NCI-H2171 (cell line): ENCODE measurements around the gene TCAIM.
"Not testable (repeated sequence)": the region's sequence is repeated elsewhere in the genome, so short reads cannot be mapped to it uniquely, and the experiment has no call there.

ENCODE experiments used
- DNase-seq: peaks from one replicate; lab custom pipeline; 2025; lab: John Stamatoyannopoulos, UW

The TCAIM gene

DNA sequence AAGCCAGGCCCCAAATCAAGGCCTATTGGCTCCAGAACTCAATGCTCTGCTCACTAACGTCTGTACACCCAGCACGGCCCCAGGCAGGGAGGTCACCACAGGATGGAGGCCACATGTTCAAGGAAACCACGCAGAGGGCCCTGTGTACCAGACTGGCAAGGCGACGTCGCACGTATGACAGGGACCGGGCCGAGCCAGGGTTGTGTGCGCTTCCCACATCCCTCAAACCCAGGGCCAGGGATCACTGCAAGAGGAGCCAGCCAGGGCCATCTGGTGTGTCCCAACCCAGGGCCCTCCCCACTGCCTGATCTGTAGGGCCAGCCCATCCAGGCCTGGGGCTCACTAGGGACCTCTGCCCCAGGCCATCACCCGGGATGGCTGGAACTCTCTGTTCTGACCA, 76.9 kb downstream of the TCAIM start:
- DNase-seq: no peak

DNA sequence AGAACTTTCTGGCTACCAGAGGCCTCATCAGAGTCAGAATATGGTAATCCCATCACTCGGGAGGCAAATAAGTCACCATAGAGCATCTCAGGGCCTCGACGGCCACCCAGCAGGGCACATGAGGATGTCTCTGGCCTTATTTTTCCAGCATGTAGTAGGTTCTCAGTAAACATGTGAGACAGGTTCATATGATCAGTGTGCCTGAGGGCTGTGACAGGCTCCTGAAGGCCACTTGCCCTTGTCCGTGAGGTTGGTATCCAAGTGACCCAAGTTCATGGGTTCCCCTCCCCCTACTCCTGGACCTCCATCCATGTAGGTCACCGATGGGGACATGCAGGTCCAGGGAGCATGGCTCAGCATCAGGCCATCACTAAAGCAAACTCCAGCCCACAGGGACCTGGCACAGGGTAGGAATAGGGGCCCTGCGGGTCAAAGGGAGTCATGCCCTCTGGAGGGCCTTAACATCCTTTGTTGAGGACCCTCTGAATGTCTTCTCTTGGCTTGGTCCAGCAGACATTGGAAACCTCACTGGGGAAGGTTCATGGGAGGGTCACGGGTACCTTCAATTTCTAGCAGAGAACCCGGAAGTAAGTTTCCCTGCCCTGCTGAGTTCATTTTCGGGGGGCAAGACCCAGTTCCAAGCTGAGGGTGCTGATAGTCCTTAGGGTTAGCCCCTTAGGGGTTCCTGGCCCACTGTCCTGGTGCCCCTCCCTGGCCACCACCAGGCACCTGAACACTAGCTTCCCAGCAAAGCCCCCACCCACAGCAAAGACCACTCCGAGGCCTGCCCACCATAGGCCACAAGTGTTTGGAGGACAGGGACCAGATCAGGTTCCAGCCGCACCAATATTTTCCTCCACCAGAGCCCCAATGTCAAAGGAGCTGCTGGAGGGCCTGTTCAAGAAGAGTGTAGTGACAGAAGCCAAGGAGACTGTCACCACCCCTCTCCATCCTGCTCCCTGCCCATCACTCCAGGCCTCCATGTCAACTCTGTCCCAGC, 77.8 kb downstream of the TCAIM start:
- DNase-seq: no peak

DNA sequence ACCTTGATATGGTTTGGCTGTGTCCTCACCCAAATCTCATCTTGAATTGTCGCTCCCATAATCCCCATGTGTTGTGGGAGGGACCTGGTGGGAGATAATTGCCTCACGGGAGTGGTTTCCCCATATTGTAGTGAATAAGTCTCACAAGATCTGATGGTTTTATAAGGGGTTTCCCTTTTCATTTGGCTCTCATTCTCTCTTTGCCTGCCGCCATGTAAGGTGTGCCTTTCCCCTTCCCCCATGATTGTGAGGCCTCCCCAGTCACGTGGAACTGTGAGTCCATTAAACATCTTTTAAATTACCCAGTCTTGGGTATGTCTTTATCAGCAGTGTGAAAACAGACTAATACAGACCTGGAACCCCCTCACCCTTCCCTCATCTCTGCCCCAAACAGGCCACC, 79.6 kb downstream of the TCAIM start:
- DNase-seq: not testable (repeated sequence)

DNA sequence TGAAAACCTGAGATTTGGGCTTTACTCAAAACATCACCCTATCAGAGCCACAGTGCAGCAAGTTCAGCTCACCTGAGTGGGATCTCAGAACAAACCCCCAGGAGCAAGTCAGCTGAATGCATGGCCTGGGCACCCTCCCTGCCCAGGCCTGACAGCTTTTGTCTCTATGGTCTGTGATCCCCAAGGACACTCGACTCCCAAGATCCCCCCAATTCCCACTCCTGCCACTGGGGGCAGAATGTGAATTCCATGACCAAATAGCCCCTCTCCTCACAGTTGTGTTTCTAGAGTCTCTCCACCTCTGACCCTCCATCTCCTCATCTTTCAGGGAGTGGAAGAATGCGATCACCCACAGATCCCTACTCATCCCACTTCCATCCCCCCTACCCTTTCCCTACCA, 80.0 kb downstream of the TCAIM start:
- no peak for DNase-seq

DNA sequence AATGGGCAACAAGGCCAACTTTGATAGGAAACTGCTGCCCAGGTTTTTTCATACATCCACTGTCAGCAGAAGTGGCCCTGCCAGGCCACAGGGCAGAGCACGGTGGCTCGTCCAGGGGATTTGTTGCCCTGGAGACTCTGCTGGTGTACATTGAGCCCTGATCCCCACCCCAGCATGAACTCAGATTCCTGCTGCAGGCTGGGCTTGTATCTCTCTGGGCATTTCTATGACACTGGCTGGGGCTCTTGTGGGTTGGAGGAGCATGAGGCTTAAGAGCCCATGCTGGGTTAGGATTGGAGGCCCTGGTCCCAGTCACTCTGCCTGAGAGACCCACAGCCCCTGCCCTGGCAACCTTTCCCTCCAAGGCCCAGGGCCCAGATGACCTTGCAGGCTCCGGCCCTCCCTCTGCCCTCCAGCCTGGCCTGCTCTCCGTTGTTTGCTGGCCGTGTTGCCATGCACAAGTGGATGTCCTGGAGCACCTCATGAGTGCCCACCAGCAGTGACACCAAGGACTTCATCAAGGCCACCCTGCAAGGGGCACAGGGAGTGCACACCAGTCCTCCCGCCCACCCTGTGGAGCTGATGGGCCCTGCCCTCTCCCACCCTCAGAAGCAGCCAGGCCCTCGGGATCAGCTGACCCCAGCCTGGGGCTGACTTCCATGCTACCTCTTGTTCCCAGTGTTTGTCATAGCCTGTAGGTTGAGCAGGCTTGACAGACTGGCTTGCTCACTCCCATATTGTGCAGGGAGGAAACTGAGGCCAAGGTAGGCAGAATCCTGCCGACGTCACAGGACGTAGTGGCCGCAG, 80.8 kb downstream of the TCAIM start:
- DNase-seq: no peak

GRCh38 chr3:44419923-44420650, 81.5 kb downstream of the TCAIM start:
- no peak for DNase-seq

GRCh38 chr3:44420676-44421075, 82.1 kb downstream of the TCAIM start:
- no peak for DNase-seq

DNA sequence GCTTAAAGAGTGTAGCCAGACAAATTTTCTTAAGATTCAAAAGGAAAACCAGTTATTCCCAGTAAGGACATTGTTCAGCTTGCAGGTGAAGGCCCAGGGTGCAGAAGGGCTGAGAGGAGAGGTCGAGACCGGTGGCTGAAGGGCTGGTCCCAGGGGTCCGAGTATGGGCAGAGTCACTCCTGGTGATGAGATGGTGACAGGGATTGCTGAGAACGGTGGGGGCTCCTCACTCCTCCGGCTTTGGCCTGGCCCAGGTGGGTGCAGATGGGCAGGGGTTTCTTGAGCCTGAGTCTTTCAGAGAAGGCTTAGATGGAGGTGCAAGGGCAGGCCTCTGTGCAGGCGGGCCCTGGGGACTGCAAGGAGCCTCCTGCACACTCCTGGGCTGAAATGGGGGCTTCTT, 82.7 kb downstream of the TCAIM start:
- no peak for DNase-seq

GRCh38 chr3:44424758-44425157, 86.2 kb downstream of the TCAIM start:
- DNase-seq: no peak

- no peak for DNase-seq
Measured at GRCh38 chr3:44427683-44428082, 89.1 kb downstream of the TCAIM start.

GRCh38 chr3:44428910-44429309, 90.3 kb downstream of the TCAIM start:
- DNase-seq: no peak

- DNase-seq: no peak
Measured at GRCh38 chr3:44429459-44429858, 90.9 kb downstream of the TCAIM start.

DNA sequence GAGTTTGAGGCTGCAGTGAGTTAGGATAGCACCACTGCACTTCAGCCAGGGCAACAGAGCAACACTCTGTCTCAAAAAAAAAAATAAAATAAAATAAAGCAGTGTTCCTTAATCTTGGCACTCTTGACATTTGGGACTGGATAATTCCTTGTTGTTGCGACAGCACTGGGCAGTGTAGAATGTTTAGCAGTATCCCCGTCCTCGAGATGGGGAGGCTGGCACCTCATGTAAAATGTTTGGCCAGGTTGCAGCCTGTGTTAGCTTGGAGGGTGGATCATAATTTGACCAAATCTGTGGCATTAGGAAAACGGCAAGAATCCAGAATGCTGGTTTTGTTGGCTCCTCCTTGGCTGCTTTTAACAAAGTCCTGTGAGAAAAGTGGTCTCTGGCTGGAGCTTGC, 91.9 kb downstream of the TCAIM start:
- DNase-seq: no peak

DNA sequence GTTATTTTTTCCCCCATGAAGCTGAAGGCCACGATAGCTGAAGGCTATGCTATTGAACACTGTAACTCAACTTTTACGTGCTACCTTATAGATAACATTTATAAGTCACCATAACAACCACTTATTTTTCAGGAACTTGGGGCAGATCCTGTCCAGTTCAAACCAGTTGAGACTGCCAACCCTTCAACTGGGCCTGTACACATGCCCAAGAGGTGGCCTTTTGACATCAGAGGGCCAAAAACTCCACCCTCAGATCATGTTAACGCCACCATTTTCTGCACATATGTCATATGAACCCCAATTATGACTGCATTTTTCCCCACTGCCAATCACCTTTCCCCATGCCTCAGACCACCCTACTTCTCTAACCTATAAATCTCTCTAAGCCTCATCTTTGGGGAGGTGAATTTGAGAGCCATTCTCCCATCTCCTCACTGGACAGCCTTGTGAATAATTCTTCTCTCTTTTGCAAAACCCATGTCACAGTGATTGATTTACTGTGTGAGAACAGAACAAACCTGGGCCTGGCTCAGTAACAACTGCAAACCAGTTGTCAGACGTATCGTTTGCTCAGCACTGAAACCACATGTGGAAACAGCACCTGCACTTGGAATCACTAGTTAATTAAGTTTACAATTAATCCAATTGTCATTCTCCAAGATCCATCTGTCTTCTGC, 96.4 kb downstream of the TCAIM start:
- DNase-seq: no peak

DNA sequence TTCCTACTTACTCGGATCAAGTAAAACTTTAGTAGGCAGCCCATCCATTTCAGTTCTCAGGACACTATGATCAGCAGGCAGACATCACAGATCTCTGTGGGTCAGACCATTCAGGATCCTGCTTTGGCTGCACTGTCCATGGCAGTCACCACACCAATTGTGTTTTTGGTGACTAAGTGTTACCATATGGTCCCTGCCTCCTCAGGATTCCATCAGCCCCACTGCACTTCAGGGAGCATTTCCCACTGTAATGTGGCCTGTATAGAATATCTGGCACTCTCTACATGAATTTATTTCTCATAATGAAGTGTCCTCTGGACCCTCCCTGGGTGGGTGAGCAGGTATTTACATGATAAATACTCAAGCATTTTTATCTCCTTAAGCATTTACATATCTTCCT, 97.6 kb downstream of the TCAIM start:
- no peak for DNase-seq

DNA sequence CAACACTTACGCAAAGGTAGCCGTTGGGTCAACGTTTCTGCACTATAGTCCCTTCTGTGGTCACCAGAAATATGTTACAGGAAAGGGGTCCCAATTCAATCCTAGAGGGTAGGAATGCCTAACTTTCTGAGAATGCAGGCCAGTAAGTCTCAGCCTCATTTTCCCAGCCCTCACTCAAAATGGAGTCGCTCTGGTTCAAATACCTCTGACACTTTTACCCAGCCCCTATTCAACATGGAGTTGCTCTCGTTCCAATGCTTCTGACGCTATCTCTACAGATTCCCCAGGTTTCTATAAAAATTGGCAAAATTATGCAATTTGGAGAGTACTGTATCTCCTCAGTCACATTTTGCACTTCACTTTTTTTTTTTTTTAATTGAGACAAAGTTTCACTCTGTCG, 99.2 kb downstream of the TCAIM start:
- no peak for DNase-seq

GRCh38 chr3:44439499-44440295, 101.1 kb downstream of the TCAIM start:
- DNase-seq: no peak

GRCh38 chr3:44442596-44443309, 104.2 kb downstream of the TCAIM start:
- DNase-seq: no peak

- no peak for DNase-seq
Measured at GRCh38 chr3:44444437-44444836, 105.9 kb downstream of the TCAIM start.
